NCI-H345 treated with DMSO at 0.1 percent for 48 hours (cell line): ENCODE data around the gene PGA3.
"Not testable (repeated sequence)": the region's sequence is repeated elsewhere in the genome, so short reads cannot be mapped to it uniquely, and the experiment has no call there.

ENCODE experiments used
- DNase-seq: peaks from one replicate; lab custom pipeline; 2025; ENCODE audit not compliant: unreplicated experiment; lab: John Stamatoyannopoulos, UW

The PGA3 gene

GRCh38 chr11:61202950-61203746, at the start of gene PGA3:
PGA3 (plus strand) TSS chr11:61203515; CDS start chr11:61203565, 50 bp downstream.
- DNase-seq = not testable (repeated sequence)

GRCh38 chr11:61153593-61154095, 49.7 kb upstream of the PGA3 start:
- no peak for DNase-seq

- DNase-seq = no peak
These were observed 48.8 kb upstream of the PGA3 start for GRCh38 chr11:61154528-61154927.

- no peak for DNase-seq
These were observed 48.0 kb upstream of the PGA3 start for GRCh38 chr11:61155312-61155711.

- DNase-seq = no peak
These were observed 47.6 kb upstream of the PGA3 start for GRCh38 chr11:61155741-61156140.

GRCh38 chr11:61157743-61158142, 45.6 kb upstream of the PGA3 start:
- DNase-seq = no peak

GRCh38 chr11:61158691-61159381, 44.5 kb upstream of the PGA3 start:
- DNase-seq = peak; percentile 10

GRCh38 chr11:61160487-61161189, 42.7 kb upstream of the PGA3 start:
- no peak for DNase-seq

GRCh38 chr11:61161190-61162091, 41.9 kb upstream of the PGA3 start, which contains the start of gene VPS37C:
VPS37C (minus strand) TSS chr11:61161426; CDS start chr11:61138829, 22,597 bp downstream.
- peak; percentile 72 for DNase-seq

- DNase-seq = no peak
These were observed 41.0 kb upstream of the PGA3 start for GRCh38 chr11:61162092-61162941.

GRCh38 chr11:61163021-61163420, 40.3 kb upstream of the PGA3 start:
- DNase-seq = no peak

GRCh38 chr11:61163714-61164605, 39.4 kb upstream of the PGA3 start:
- no peak for DNase-seq

GRCh38 chr11:61164606-61165424, 38.5 kb upstream of the PGA3 start:
- peak; percentile 66 for DNase-seq

GRCh38 chr11:61165785-61166184, 37.5 kb upstream of the PGA3 start:
- DNase-seq = not testable (repeated sequence)

- not testable (repeated sequence) for DNase-seq
These were observed 37.0 kb upstream of the PGA3 start for GRCh38 chr11:61166331-61166730.

- no peak for DNase-seq
These were observed 35.1 kb upstream of the PGA3 start for GRCh38 chr11:61168042-61168688.

GRCh38 chr11:61168800-61169199, 34.5 kb upstream of the PGA3 start:
- DNase-seq = no peak
